GM10248 (cell line): ENCODE data around the gene FAM222B.
"Not testable (repeated sequence)": the region's sequence is repeated elsewhere in the genome, so short reads cannot be mapped to it uniquely, and the experiment has no call there.

Experiments used
- CTCF ChIA-PET: fragments of 300-600 bp; sonication (Branson Sonifier 250); formaldehyde crosslinking; extraction: SDS; loops from one replicate; lab custom pipeline; 2021; ENCODE audit warnings: antibody characterized with exemption; lab: Yijun Ruan, JAX
- POLR2A ChIA-PET: fragments of 350-650 bp; sonication (Branson Sonifier 250); formaldehyde crosslinking; extraction: SDS; loops from one replicate; lab custom pipeline; 2020; ENCODE audit warnings: antibody characterized with exemption; lab: Yijun Ruan, JAX
- DNase-seq: peaks from one replicate; pipeline ENCODE4 v3.0.0; 2012; ENCODE audit errors: extremely low spot score
- CTCF ChIP-seq: IDR thresholded peaks from 2 replicates; pipeline ENCODE4 v1.5.1; 2012; ENCODE audit warnings: mild to moderate bottlenecking, low read depth; ENCODE audit errors: extremely low read depth, missing control alignments, control extremely low read depth

FAM222B gene

GRCh38 chr17:28723159-28723835 lies 119.3 kb downstream of the FAM222B start:
- no peak for DNase-seq
- no peak for TF ChIP-seq CTCF
- POLR2A ChIA-PET = interaction anchor here (0.7 kb wide), 1 partner anchor 58 kb away, joined by 4 read pairs; no protein-coding TSS in a partner anchor
- CTCF ChIA-PET = interaction anchor here (7.0 kb wide), 1 partner anchor 24 kb away, joined by 472 read pairs; the partner anchor contains the start of gene TRAF4

GRCh38 chr17:28722417-28723158 lies 120.0 kb downstream of the FAM222B start:
- DNase-seq = no peak
- CTCF ChIA-PET = interaction anchor here (2.1 to 3.4 kb wide), 4 partner anchors 11 to 394 kb away, joined by 5 to 18 read pairs (median 12); partner anchors contain the start of gene PROCA1
- no peak for TF ChIP-seq CTCF
- POLR2A ChIA-PET = interaction anchor here (0.6 to 1.5 kb wide), 5 partner anchors 22 to 156 kb away, joined by 3 to 6 read pairs (median 3); partner anchors contain the start of gene ALDOC

- ChIA-PET POLR2A (interaction anchor here (1.0 to 2.0 kb wide), 4 partner anchors 10 to 144 kb away, joined by 3 to 7 read pairs (median 5); partner anchors contain the start of genes ALDOC and TRAF4), CTCF (interaction anchor here (1.0 to 3.4 kb wide), 6 partner anchors 10 to 396 kb away, joined by 3 to 18 read pairs (median 7); partner anchors contain the start of genes DHRS13 and PROCA1)
- DNase-seq = not testable (repeated sequence)
Observed at GRCh38 chr17:28720997-28721329, 121.6 kb downstream of the FAM222B start.

GRCh38 chr17:28720247-28720996 lies 122.2 kb downstream of the FAM222B start:
- no peak for TF ChIP-seq CTCF
- DNase-seq = no peak
- POLR2A ChIA-PET = interaction anchor here (1.0 to 2.0 kb wide), 12 partner anchors 8 to 397 kb away, joined by 3 to 21 read pairs (median 7); partner anchors contain the start of genes NEK8, PHF12, PROCA1 and SDF2
- CTCF ChIA-PET = interaction anchor here (1.0 to 3.4 kb wide), 14 partner anchors 8 to 397 kb away, joined by 3 to 18 read pairs (median 5); partner anchors contain the start of genes NEK8, PHF12 and PROCA1

DNA sequence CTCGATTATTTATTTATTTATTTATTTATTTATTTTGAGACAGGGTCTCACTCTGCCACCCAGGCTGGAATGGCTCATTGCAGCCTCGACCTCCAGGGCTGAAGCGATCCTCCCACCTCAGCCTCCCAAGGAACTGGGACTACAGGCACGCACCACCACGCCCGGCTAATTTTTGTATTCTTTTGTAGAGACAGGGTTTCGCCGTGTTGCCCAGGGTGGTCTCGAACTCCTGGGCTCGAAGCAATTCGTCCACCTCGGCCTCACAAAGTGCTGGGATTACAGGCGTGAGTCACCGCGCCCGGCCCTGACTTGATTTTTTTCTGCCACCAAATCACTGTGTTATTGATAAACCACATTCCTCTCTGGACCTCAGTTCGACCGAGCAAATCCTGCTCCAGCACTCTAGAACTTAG lies 123.6 kb downstream of the FAM222B start:
- no peak for TF ChIP-seq CTCF
- POLR2A ChIA-PET = interaction anchor here (0.6 to 2.0 kb wide), 16 partner anchors 8 to 398 kb away, joined by 3 to 21 read pairs (median 4); partner anchors contain the start of genes ALDOC, NEK8, PHF12 and PROCA1
- CTCF ChIA-PET = interaction anchor here (0.7 to 3.4 kb wide), 14 partner anchors 8 to 398 kb away, joined by 3 to 16 read pairs (median 4); partner anchors contain the start of genes NEK8, PHF12, PROCA1 and SDF2
- DNase-seq = no peak

DNA sequence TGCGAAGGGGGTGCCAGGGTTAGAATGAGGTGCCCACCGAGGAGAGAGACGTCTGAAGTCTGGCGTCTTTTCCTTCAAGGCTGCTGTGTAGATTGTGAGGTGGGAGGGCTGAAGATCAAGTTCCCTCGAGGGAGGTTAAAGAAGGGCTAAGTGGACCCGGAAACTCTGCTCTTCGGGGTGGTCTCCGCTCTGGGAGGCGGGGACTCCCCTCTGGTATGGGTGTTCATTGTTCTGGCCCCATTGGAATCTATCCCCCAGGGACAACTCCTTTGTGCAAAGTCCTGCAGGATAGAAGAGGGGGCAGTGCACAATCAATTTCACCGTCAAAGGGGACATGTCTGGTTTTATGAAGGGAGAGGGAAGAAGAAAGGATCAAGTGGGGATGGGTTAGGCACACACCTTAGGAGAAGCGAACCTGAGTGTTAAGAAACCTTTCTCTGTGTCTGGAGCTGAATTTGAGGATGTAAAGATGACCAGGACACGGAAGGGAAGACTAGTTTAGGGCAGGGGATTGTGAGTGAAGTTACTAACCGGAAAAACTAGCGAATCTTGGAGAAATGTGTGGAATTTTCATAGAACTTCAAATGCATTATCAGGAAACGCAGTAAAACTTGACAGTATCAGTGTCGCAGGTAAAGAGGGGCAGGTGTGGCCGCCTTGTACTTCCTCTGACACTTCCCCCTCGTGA lies 124.1 kb downstream of the FAM222B start:
- no peak for DNase-seq
- CTCF ChIA-PET = interaction anchor here (1.0 to 1.9 kb wide), 2 partner anchors 33 to 72 kb away, joined by 3 to 5 read pairs; no protein-coding TSS in a partner anchor
- POLR2A ChIA-PET = interaction anchor here (1.5 kb wide), 1 partner anchor 12 kb away, joined by 5 read pairs; no protein-coding TSS in a partner anchor
- TF ChIP-seq CTCF = no peak
